Activated naive CD4-positive, alpha-beta T cell treated with Interleukin-2 at 50 U/mL for 16 hours (primary cell): ENCODE results near the gene RAP1GAP2.

Experiments used
- DNase-seq: peaks from one replicate; pipeline ENCODE4 v3.0.0-alpha.2; 2020

RAP1GAP2 gene

GRCh38 chr17:2786176-2786881 is 9.9 kb upstream of the RAP1GAP2 start:
- peak; percentile 92 for DNase-seq

DNA sequence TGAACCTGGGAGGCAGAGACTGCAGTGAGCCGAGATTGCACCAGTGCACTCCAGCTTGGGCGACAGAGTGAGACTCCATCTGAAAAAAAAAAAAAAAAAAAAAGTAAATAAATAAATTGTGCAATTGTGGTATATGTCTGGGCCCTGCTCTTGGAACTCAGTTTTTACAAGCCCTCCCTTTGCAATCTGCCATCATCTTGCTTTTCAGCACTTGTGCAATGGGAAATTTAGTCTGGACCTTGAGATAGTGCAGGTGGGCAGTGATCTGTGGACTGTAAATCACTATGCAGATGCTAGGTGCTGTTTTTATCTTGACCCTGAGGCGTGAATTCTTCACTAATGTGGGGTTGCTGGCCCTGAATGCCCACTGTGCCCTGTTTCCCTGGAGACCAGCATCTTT is 6.5 kb upstream of the RAP1GAP2 start:
- DNase-seq = no peak

GRCh38 chr17:2792366-2793169 is 3.7 kb upstream of the RAP1GAP2 start:
- peak; percentile 75 for DNase-seq

DNA sequence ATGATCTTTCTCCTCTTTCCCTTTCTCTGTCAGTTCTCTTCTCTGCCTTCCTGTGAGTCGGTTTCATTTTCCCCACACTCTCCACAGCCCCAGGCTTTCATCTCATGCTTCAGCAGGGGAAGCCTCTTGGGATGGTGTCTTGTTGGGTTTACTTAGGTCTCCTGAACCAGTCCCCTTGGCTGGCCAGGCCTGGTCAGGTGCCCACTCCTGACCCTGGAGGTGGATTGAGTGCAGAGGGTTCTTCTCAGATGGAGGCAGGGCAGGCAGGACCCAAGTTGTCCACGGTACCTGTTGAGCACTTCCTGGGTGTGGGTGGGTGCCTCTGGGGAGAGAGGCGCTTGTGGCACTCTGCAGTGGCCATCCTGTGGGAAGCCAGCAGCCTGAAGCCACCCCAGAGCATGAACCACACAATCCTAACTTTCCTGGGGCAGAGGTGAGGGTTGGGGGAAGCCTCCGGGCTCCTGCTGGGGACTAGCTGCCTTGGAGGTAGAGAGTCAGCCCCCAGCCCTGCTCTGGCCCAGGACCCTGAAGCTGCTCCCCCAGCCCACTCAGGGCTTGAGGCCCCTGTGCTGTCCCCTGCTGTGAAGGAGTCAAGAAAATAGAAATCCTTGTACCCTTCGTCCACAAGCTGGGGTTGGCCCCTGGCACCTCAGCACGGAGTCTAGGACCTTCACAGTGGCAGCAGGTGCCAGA is 2.0 kb upstream of the RAP1GAP2 start:
- DNase-seq = peak; percentile 20

DNA sequence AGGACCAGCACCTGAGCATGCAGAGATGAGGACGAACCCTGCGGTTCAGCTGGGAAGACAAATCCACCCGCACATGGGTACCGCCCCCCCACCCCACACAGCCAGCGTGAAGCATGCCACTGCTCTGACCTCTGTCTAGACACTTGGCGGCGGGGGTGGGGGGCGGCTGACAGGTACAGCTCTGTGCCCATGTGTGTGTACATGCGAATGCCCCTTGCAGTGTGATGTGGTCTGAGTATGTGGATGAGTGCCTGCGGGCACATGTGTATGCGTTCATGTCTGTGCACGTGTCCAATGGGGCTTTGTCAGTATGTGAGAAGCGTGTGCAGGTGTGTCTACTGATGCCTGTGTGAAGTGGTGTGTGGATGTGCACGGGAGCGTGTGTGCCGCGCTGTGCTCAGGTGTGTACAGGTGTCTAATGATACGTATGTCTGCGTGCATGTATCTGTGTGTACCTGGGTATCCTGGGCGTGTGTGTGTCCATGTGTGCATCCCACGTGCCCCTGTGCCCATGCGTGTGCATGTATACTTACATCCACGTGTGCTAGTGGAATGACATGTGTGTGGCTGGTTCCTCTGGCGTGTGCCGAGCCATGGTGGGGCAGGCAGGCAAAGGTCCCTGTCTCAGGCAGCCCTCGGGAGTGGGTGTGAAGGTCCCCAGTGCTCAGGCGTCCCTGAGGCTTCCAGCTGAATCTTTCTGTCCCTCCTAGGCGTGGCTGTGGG is 636 bp upstream of the RAP1GAP2 start:
- DNase-seq = no peak

- no peak for DNase-seq
Observed at GRCh38 chr17:2797226-2797625, 988 bp downstream of the RAP1GAP2 start.

DNA sequence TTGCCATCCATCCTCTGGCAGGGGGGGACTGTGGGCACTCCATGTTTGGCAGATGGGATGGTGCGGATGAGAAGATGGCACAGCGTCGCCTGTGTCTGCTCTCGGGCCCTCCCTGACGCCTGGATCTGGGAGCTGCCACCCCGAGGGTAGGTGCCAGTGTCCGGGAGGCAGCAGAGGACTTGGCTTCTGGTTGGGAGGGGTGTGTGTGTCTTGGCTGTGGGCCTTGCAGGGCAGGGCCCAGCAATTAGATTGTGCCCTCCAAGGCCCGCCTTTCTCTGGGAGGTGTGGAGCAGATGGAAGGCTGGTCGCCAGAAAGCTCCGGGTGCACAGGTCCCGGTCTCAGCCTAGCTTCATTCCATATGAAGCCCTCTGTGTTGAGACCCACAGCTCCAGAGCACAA is 1.4 kb downstream of the RAP1GAP2 start:
- no peak for DNase-seq

- no peak for DNase-seq
Observed at GRCh38 chr17:2798188-2798587, 1.9 kb downstream of the RAP1GAP2 start.

DNA sequence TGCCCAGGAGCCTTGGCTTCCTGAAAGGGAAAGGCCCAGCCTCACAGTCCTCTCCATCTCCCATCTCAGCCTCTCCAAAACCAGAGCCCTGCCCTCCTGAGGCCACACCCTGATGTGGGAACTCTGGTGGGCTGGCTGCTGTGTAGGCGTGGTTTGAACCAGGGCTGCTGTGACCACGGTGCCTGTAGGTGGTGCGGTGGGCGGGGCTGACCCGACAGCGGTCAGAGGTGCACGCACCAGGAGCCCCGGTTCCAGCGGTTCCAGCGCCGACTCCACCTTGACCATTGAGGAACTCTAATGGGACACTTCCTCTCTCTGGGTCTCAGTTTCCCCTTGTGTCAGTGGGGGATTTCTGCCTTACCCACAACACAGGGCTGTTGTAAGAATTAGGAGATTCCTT is 2.4 kb downstream of the RAP1GAP2 start:
- DNase-seq = no peak

DNA sequence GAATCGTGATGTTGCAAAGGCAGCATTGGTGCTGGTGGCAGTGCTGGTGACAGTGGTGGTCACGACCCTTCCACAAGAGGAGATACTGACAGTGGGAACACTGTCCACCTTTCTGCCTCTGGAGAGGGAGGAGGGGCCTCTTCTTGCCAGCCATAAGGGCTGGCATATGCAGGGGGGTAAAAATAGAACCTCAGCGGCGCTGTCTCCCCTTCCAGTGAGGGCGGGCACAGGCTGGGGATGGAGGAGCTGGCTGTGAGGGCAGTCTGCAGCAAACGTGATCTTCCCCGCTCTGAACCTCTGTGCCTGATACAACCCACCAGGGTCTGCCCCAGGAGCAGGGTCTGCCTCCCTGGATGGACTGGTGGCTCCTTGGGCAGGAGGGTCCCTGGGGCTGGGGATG is 3.4 kb downstream of the RAP1GAP2 start:
- DNase-seq = no peak

DNA sequence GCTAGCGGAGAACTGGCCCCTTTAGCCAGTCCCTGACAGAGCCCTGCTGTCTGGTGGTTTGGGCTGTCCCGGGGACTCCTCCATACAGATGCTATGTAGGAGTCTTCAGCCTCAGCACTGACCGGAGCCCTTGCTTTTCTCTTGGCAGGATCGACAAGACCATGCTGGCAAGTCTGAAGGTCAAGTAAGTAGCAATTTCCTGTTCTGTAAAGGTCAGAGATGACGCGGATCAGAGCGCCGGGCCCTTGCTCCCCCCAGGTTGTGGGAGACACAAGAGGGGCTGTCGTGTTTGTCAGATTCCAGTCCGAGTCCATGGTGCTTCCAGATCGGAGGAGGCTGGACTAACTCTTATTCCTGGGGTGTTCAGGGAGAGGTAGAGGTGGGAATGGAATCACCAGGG is 4.1 kb downstream of the RAP1GAP2 start:
- DNase-seq = no peak

GRCh38 chr17:2801841-2802240 is 5.6 kb downstream of the RAP1GAP2 start:
- DNase-seq = no peak

DNA sequence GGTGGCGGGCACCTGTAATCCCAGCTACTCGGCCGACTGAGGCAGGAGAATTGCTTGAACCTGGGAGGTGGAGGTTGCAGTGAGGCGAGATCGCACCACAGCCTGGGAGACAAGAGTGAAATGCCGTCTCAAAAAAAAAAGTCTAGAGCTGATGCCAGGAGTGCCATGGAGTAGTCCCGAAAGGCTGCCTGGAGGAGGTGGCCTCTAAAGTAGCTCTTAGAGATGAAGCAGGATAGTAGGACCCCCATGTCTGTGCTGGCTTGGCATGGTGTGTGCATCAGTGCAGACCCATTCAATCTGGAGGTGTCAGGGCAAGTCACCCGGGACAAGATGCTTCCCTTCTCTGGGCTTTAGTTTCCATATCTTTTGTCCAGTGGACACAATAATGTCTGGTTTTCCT is 6.3 kb downstream of the RAP1GAP2 start:
- no peak for DNase-seq

DNA sequence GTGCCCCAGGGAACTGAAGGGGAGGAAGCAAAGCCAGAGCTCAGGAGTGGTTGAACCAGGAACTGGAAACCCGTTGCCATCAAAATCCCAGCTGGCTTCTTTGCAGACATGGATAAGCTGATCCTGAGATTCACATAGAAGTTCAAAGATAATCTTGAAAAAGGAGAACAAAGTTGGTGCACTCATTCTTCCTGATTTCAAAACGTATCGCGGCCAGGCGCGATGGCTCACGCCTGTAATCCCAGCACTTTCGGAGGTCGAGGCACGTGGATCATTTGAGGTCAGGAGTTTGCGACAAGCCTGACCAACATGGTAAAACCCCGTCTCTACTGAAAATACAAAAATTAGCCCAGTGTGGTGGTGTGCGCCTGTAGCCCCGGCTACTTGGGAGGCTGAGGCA is 7.1 kb downstream of the RAP1GAP2 start:
- no peak for DNase-seq

DNA sequence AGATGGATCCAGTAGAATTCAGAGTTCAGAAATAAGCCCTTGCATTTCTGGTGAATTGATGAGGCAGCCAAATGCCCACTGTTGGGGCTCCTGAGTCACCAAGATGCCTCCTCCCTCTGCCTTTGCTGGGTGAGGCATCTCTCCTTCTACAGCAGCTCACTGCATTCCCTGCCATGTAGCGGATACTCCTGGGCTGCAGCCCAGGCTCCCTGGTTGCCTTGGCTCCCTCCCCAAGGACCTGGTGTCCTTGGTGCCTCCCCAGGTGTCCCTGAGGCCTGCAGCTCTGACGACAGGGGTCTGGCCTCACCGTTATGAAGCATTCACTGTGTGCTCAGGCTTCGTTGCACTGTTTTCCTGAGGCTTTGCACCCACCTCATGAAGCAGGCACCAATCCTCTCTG is 7.7 kb downstream of the RAP1GAP2 start:
- no peak for DNase-seq

DNA sequence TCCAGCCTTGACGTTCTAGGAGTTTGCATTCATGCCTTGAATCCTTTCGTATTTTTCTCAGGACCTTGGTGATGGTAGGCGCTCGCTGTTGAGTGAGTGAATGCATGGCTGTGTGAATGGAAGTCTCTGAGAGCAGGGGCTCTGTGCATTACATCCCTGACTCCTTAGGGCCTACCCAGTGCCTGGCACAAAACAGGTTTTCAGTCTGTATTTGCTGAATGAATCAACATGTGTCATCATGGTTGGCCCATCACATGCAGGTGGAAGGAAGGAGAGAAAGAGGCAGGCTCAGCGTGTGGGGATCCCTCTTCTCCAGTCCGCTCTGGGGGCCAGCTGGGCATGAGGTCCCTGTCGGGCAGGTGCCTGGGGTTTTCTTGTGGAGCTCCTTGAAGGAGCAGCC is 8.7 kb downstream of the RAP1GAP2 start:
- no peak for DNase-seq

DNA sequence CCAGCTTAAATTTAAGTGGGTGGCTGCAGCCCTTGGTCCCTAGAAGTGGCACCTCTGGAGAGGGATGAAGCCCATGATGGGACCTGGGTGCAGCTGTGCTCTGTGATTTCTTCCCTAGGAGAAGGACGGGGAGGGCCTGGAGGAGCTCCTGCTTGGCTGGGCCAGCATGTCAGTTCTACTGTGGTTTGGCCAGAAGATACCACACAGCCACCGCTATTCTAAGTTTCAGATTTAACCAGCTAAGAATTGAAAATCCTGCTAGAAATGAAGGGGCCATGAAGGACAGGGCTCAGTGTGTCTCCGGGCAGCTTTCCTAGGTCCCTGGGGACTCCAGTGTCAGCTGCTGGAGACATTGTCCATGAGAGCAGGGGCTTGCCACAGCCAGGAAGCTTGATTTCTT is 9.7 kb downstream of the RAP1GAP2 start:
- no peak for DNase-seq

GRCh38 chr17:2808367-2809335 is 12.4 kb downstream of the RAP1GAP2 start:
- no peak for DNase-seq

DNA sequence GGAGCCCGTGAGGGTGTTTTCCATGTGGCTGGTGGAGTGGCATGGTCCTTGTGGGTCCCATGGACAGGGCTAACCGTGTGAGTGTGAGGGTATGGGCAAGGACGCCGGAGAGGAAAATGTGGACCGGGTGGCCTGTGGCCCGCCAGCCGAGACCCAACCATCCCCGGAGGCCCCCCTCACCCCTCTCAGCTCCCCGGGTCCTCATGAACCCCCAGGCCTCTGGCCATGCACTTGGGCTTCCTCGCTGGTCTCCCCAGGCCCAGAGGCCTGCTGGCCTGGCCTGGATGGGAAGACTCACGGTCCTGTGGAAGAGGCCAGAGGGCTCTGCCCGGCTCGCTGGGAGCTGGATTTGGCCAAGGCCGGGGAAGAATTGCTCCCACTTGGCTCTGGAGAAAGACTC is 13.1 kb downstream of the RAP1GAP2 start:
- no peak for DNase-seq

GRCh38 chr17:2814049-2814448 is 17.8 kb downstream of the RAP1GAP2 start:
- no peak for DNase-seq

GRCh38 chr17:2814481-2815341 is 18.5 kb downstream of the RAP1GAP2 start:
- peak; percentile 91 for DNase-seq
